A549 (cell line): ENCODE data around the gene ATP6V0E1. TPM values are rescaled to one million over a fixed set of nuclear protein-coding genes. Genes with fewer than 3 reads are reported as not detected.

ENCODE experiments used
- ATAC-seq, 2 experiments: fragments of 200-7000 bp in 1 of 2; fragments of >200 bp in 1 of 2; cut with Nextera tagmentation in 1 of 2; cut with Tn5 transposase in 1 of 2; 3 replicates each; pipeline versions ENCODE4 v1.8.0 to v1.9.1; 2018 to 2020; ENCODE audit warnings: mild to moderate bottlenecking in 1 of 2, moderate library complexity in 1 of 2
- CTCF ChIA-PET: fragments of 300-600 bp; sonication (Branson Sonifier 250); formaldehyde crosslinking; extraction: SDS; loops from one replicate; lab custom pipeline; 2021; ENCODE audit warnings: antibody characterized with exemption, inconsistent platforms; lab: Yijun Ruan, JAX
- POLR2A ChIA-PET: fragments of 350-600 bp; formaldehyde crosslinking; extraction: SDS; loops from one replicate; lab custom pipeline; 2021; ENCODE audit warnings: antibody characterized with exemption, inconsistent platforms; lab: Yijun Ruan, JAX
- DNase-seq, 2 experiments: peaks; one replicate each; pipeline versions ENCODE4 v3.0.0 to v3.0.0-alpha.2; 2011 to 2016; ENCODE audit warnings: low read depth in 1 of 2, low spot score in 1 of 2
- FAIRE-seq: peaks from 2 replicates; lab custom pipeline; 2011; peaks lifted over from hg19 to GRCh38; lab: Jason Lieb, UNC
- H3K27ac ChIP-seq, 2 experiments: fragments of >200 bp; sonication (Bioruptor Twin); formaldehyde crosslinking; 3 replicates each; pipeline ENCODE4 v1.5.1; 2016 to 2017
- H3K4me1 ChIP-seq: fragments of >200 bp; sonication (Bioruptor Twin); formaldehyde crosslinking; 3 replicates; pipeline ENCODE4 v1.6.1; 2016
- H3K4me2 ChIP-seq: fragments of >200 bp; sonication (Bioruptor Twin); formaldehyde crosslinking; 3 replicates; pipeline ENCODE4 v1.6.1; 2016
- H3K4me3 ChIP-seq: fragments of >200 bp; sonication (Bioruptor Twin); formaldehyde crosslinking; 3 replicates; pipeline ENCODE4 v1.5.1; 2016
- H3K9me3 ChIP-seq: fragments of >200 bp; sonication (Bioruptor Twin); formaldehyde crosslinking; 3 replicates; pipeline ENCODE4 v1.6.1; 2016
- EHF ChIP-seq: fragments of 250-450 bp; sonication (Bioruptor Pico); IDR thresholded peaks from 2 replicates; pipeline ENCODE4 v1.5.0; 2020; ENCODE audit warnings: mild to moderate bottlenecking
- ESRRA ChIP-seq: fragments of 150-350 bp; IDR thresholded peaks from 2 replicates; pipeline ENCODE4 v1.6.1; 2014; ENCODE audit warnings: mild to moderate bottlenecking, low read length, borderline replicate concordance
- FOSL2 ChIP-seq, 2 experiments: fragments of 450-650 bp in 1 of 2; fragments of >200 bp in 1 of 2; sonication (Bioruptor Twin) in 1 of 2; formaldehyde crosslinking; IDR thresholded peaks; 2 replicates each; pipeline versions ENCODE4 v1.5.0 to v1.6.1; 2016 to 2020; ENCODE audit warnings: mild to moderate bottlenecking in 1 of 2, moderate library complexity in 1 of 2
- GATA3 ChIP-seq: IDR thresholded peaks from 2 replicates; pipeline ENCODE4 v1.6.1; 2012; ENCODE audit warnings: borderline replicate concordance
- KDM1A ChIP-seq: fragments of 200-600 bp; sonication (generic); IDR thresholded peaks from 2 replicates; pipeline ENCODE4 v1.6.1; 2016; ENCODE audit warnings: low read depth, mild to moderate bottlenecking
- MAZ ChIP-seq: fragments of 150-350 bp; IDR thresholded peaks from 2 replicates; pipeline ENCODE4 v1.6.1; 2014; ENCODE audit warnings: antibody characterized with exemption, low read depth, low read length, borderline replicate concordance
- MYC ChIP-seq: IDR thresholded peaks from 2 replicates; pipeline ENCODE4 v1.6.1; 2012; ENCODE audit warnings: mild to moderate bottlenecking, inconsistent platforms, low read length, improper control_type of control experiment, borderline replicate concordance
- NR3C1 ChIP-seq: fragments of >200 bp; sonication (Bioruptor Twin); formaldehyde crosslinking; IDR thresholded peaks from 3 replicates; pipeline ENCODE4 v1.6.1; 2017
- RAD21 ChIP-seq, 2 experiments: fragments of >200 bp in 1 of 2; sonication (Bioruptor Twin) in 1 of 2; formaldehyde crosslinking in 1 of 2; IDR thresholded peaks in 1 of 2; conservative IDR thresholded peaks in 1 of 2; 2 replicates in 1 of 2; 3 replicates in 1 of 2; pipeline ENCODE4 v1.6.1; 2012 to 2018; ENCODE audit warnings: inconsistent platforms in 1 of 2
- RARB ChIP-seq: fragments of 250-450 bp; sonication (Bioruptor Pico); IDR thresholded peaks from 2 replicates; pipeline ENCODE4 v1.8.0; 2021; ENCODE audit warnings: mild to moderate bottlenecking, moderate library complexity
- SMC3 ChIP-seq: fragments of >200 bp; sonication (Bioruptor Twin); formaldehyde crosslinking; IDR thresholded peaks from 3 replicates; pipeline ENCODE4 v1.6.1; 2018; ENCODE audit warnings: inconsistent platforms
- SREBF2 ChIP-seq: fragments of 450-650 bp; IDR thresholded peaks from 2 replicates; pipeline ENCODE4 v1.6.1; 2014; ENCODE audit warnings: mild to moderate bottlenecking, moderate library complexity
- ZNF302 ChIP-seq: fragments of 250-450 bp; sonication (Bioruptor Pico); IDR thresholded peaks from 2 replicates; pipeline ENCODE4 v1.9.0; 2021; ENCODE audit warnings: inconsistent platforms, mild to moderate bottlenecking, moderate library complexity
- ZSCAN20 ChIP-seq: fragments of 250-450 bp; sonication (Bioruptor Pico); IDR thresholded peaks from 2 replicates; pipeline ENCODE4 v1.8.0; 2022; ENCODE audit warnings: mild to moderate bottlenecking, moderate library complexity
- WGBS: methylation state at CpG from one replicate; pipeline ENCODE4 v1.1.6; 2017; ENCODE audit errors: missing lambda C conversion rate; 5-methylcytosine and 5-hydroxymethylcytosine counted together
- polyA plus RNA-seq, 4 experiments: library from polyadenylated mRNA; depleted of rRNA in 3 of 4; stranded (reverse); fragments of >200 nt; fragmentation: RNase III in 1 of 4; extraction: RNeasy Plus Mini Kit Qiagen cat#74134 plus additional on column Dnase treatment in 1 of 4; gene quantifications; 2 replicates in 3 of 4; 3 replicates in 1 of 4; pipeline ENCODE4 v1.2.3, GENCODE V29; 2011 to 2017
- TF ChIP-seq, protein P1 (sequence below): fragments of >200 bp; sonication (Bioruptor Twin); formaldehyde crosslinking; IDR thresholded peaks from 3 replicates; pipeline ENCODE4 v1.5.1; 2016
- TF ChIP-seq, protein P2 (sequence below): fragments of 250-450 bp; sonication (Bioruptor Pico); IDR thresholded peaks from 2 replicates; pipeline ENCODE4 v1.5.0; 2020; ENCODE audit warnings: low read depth, mild to moderate bottlenecking, moderate library complexity

The ATP6V0E1 gene
- polyA plus RNA-seq, 2 of the 4 experiments (the other 2 are of a cell fraction), result 297 to 344 TPM

DNA sequence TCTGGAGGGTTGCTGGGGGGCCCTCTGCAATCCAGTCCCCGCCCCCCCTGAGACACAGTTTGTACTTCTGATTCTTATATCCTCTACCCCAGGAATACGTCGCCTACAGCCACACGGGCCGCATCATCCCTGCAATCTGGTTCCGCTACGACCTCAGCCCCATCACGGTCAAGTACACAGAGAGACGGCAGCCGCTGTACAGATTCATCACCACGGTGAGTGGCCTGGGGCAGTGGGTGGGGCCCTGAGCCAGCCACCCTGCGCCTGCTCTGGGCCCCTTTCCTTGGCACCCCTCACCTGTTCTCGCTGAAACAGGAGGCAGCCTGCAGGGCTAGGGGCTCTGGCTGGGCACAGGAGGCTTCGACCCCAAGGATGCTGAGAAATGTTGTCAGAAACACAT, 48.5 kb upstream of the ATP6V0E1 start (continued):
- no peak for TF ChIP-seq ZSCAN20 (CRISPR knock-in tag)
- no peak for TF ChIP-seq MYC

- Histone ChIP-seq H3K27ac (peak overlapping the region; percentile 11 to 100; a peak in 3 of 6 replicates), H3K4me2 (no peak overlapping the region), H3K4me3 (no peak overlapping the region), H3K9me3 (no peaks in the 10 kb centered on the region), H3K4me1 (peaks cover 41% of the 10 kb centered on the region)
- ChIA-PET POLR2A (no interaction called here), CTCF (interaction anchor here (0.9 to 25.8 kb wide), 7 partner anchors 10 to 227 kb away, joined by 3 to 480 read pairs (median 106); partner anchors contain the start of gene RPL26L1)
- 92% methylated on average over 5 of the region's 5 CpGs for WGBS
- DNase-seq (no peak), FAIRE-seq (no peak), ATAC-seq (no peak)
- TF ChIP-seq SREBF2 (no peak), SMC3 (no peak), MYC (no peak), ESRRA (no peak), RAD21 (conservative IDR thresholded peaks at IDR 0.05 in 1 of 2, IDR thresholded peaks at IDR 0.05 in 1 of 2) (no peak), GATA3 (no peak), ZNF302 (CRISPR knock-in tag) (no peak)
- TF ChIP-seq, protein P1, sequence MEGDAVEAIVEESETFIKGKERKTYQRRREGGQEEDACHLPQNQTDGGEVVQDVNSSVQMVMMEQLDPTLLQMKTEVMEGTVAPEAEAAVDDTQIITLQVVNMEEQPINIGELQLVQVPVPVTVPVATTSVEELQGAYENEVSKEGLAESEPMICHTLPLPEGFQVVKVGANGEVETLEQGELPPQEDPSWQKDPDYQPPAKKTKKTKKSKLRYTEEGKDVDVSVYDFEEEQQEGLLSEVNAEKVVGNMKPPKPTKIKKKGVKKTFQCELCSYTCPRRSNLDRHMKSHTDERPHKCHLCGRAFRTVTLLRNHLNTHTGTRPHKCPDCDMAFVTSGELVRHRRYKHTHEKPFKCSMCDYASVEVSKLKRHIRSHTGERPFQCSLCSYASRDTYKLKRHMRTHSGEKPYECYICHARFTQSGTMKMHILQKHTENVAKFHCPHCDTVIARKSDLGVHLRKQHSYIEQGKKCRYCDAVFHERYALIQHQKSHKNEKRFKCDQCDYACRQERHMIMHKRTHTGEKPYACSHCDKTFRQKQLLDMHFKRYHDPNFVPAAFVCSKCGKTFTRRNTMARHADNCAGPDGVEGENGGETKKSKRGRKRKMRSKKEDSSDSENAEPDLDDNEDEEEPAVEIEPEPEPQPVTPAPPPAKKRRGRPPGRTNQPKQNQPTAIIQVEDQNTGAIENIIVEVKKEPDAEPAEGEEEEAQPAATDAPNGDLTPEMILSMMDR, result no peak
Measured at GRCh38 chr5:172936401-172936800, 47.2 kb upstream of the ATP6V0E1 start.

GRCh38 chr5:172939071-172939470, 44.5 kb upstream of the ATP6V0E1 start:
- ChIA-PET POLR2A (interaction anchor here (0.9 kb wide), 1 partner anchor 168 kb away, joined by 3 read pairs; the partner anchor contains the start of gene DUSP1), CTCF (interaction anchor here (0.6 to 25.8 kb wide), 18 partner anchors 9 to 239 kb away, joined by 3 to 480 read pairs (median 4); no protein-coding TSS in a partner anchor)
- WGBS, result 85% methylated on average over 10 of the region's 10 CpGs
- ATAC-seq (peak; percentile 77 to 83), FAIRE-seq (no peak), DNase-seq (peak in 1 of 2 experiments; percentile 77)
- H3K9me3 ChIP-seq, result no peaks in the 10 kb centered on the region
- no peak overlapping the region for H3K4me2 ChIP-seq
- H3K27ac ChIP-seq, result peak overlapping the region in 1 of 2 experiments; percentile 70; a peak in 3 of 6 replicates
- peaks cover 14% of the 10 kb centered on the region for H3K4me1 ChIP-seq
- H3K4me3 ChIP-seq, result no peak overlapping the region
- TF ChIP-seq MAZ (no peak), SMC3 (peak; percentile 33; the same call in 1 of the 3 replicates), RAD21 (conservative IDR thresholded peaks at IDR 0.05 in 1 of 2, IDR thresholded peaks at IDR 0.05 in 1 of 2) (peak in 1 of 2 experiments; percentile 44; a peak in 1 of 5 replicates)
- TF ChIP-seq, protein P1, result peak; percentile 35; the same call in 2 of the 3 replicates

GRCh38 chr5:172939611-172940267, 43.8 kb upstream of the ATP6V0E1 start:
- WGBS, result 91% methylated on average over 16 of the region's 16 CpGs
- H3K4me1 ChIP-seq, result peaks cover 15% of the 10 kb centered on the region
- FAIRE-seq, result no peak

More at GRCh38 chr5:172939611-172940267, 43.8 kb upstream of the ATP6V0E1 start:
- Histone ChIP-seq H3K4me3 (no peak overlapping the region), H3K9me3 (no peaks in the 10 kb centered on the region), H3K4me2 (no peak overlapping the region), H3K27ac (peak overlapping the region in 1 of 2 experiments; percentile 70; a peak in 3 of 6 replicates)
- POLR2A ChIA-PET, result interaction anchor here (0.9 kb wide), 1 partner anchor 169 kb away, joined by 3 read pairs; the partner anchor contains the start of gene DUSP1
- no peak for TF ChIP-seq NR3C1
- no peak for TF ChIP-seq FOSL2 (IDR thresholded peaks at IDR 0.05)
- no peak for TF ChIP-seq FOSL2 (CRISPR knock-in tag; IDR thresholded peaks at IDR 0.05)
- TF ChIP-seq EHF (CRISPR knock-in tag), result no peak
- TF ChIP-seq ZSCAN20 (CRISPR knock-in tag), result no peak
- no peak for TF ChIP-seq ZNF302 (CRISPR knock-in tag)
- no peak for TF ChIP-seq RARB
- no peak for TF ChIP-seq KDM1A
- TF ChIP-seq, protein P2, sequence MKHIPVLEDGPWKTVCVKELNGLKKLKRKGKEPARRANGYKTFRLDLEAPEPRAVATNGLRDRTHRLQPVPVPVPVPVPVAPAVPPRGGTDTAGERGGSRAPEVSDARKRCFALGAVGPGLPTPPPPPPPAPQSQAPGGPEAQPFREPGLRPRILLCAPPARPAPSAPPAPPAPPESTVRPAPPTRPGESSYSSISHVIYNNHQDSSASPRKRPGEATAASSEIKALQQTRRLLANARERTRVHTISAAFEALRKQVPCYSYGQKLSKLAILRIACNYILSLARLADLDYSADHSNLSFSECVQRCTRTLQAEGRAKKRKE (CRISPR knock-in tag), result no peak
- peak in 1 of 2 experiments; percentile 15; a peak in 1 of 6 replicates for ATAC-seq
- DNase-seq, result no peak
- CTCF ChIA-PET, result interaction anchor here (0.6 to 25.8 kb wide), 17 partner anchors 8 to 239 kb away, joined by 3 to 480 read pairs (median 4); partner anchors contain the start of gene RPL26L1
